Heart right ventricle (tissue), 16 donors: Measurements from ENCODE around the gene ZC3H12C. TPM values are rescaled to one million over a fixed set of nuclear protein-coding genes. Genes with fewer than 3 reads are reported as not detected.

Source experiments
- ATAC-seq, 8 donors: fragments of 200-7000 bp; cut with Tn5 transposase; one replicate each; pipeline ENCODE4 v1.9.1; 2020; ENCODE audit warnings: mild to moderate bottlenecking in 8 of 8, moderate library complexity in 8 of 8, moderate number of reproducible peaks in 1 of 8
- DNase-seq, 2 donors: peaks; one replicate each; pipeline ENCODE4 v3.0.0-alpha.2; 2020
- H3K27ac ChIP-seq, 10 donors: fragments of 200-600 bp; sonication (generic) in 2 of 10; one replicate each; pipeline versions ENCODE4 v1.5.0 to v1.8.0; 2020 to 2022; ENCODE audit warnings: mild to moderate bottlenecking in 3 of 10
- H3K27me3 ChIP-seq, 7 donors: fragments of 200-600 bp; one replicate each; pipeline ENCODE4 v1.8.0; 2021 to 2022; ENCODE audit warnings: mild to moderate bottlenecking in 2 of 7
- H3K36me3 ChIP-seq, 9 donors: fragments of 200-600 bp; sonication (generic) in 1 of 9; one replicate each; pipeline versions ENCODE4 v1.5.0 to v1.8.0; 2020 to 2022; ENCODE audit warnings: mild to moderate bottlenecking in 2 of 9
- H3K4me1 ChIP-seq, 9 donors: fragments of 200-600 bp; sonication (generic) in 1 of 9; one replicate each; pipeline versions ENCODE4 v1.5.0 to v1.8.0; 2020 to 2022; ENCODE audit warnings: mild to moderate bottlenecking in 4 of 9
- H3K4me3 ChIP-seq, 10 donors: fragments of 200-600 bp; sonication (generic) in 2 of 10; one replicate each; pipeline versions ENCODE4 v1.5.0 to v1.8.0; 2020 to 2022; ENCODE audit warnings: mild to moderate bottlenecking in 7 of 10, moderate library complexity in 2 of 10
- H3K9me3 ChIP-seq, 11 donors: fragments of 200-600 bp in 10 of 11; sonication (generic) in 2 of 11; one replicate each; pipeline versions ENCODE4 v1.5.0 to v1.8.0; 2013 to 2022; ENCODE audit warnings: mild to moderate bottlenecking in 2 of 11, control low read depth in 1 of 11, moderate library complexity in 1 of 11
- WGBS, 2 donors: extraction: QIAGEN DNeasy Blood & Tissue Kit; methylation state at CpG; one replicate each; pipeline ENCODE4 v1.1.7; 2013; ENCODE audit warnings: inconsistent platforms in 1 of 2; 5-methylcytosine and 5-hydroxymethylcytosine counted together
- intact Hi-C, 10 donors: fragments of 100-400 bp; cut with DNase I; formaldehyde crosslinking; loops; one replicate each; pipeline versions ENCODE4 v1.11.1 to v1.14.2; 2022
- polyA plus RNA-seq, 2 donors: library from polyadenylated mRNA; stranded (reverse); fragments of 200-250 nt; gene quantifications; one replicate each; pipeline ENCODE4 v1.2.3, GENCODE V29; 2013
- total RNA-seq, 10 donors: library from RNA; stranded (reverse); fragmentation: NEBNext Ultra II Directional in 3 of 10; extraction: Animal tissue kit (Norgen Biotek cat#: 25700) in 3 of 10; gene quantifications; one replicate each; pipeline versions ENCODE4 v1.2.1 to v1.2.4, GENCODE V29; 2021 to 2023
- TF ChIP-seq, protein P1 (sequence below), 9 donors: fragments of 200-600 bp; sonication (generic) in 2 of 9; IDR thresholded peaks; one replicate each; pipeline versions ENCODE4 v1.5.0 to v1.8.0; 2021 to 2022; ENCODE audit warnings: antibody characterized with exemption in 9 of 9, mild to moderate bottlenecking in 5 of 9, moderate library complexity in 1 of 9
- donor health status: Arrhythmogenic right ventricular cardiomyopathy.
- donor health status: ischemic (EF 13 %, LVEDD 7.1; RV severe dilation, severe dysfunction).
- donor health status: healthy with polysubstance abuse.
- donor health status: DM: no; HTN: yes; CAD: no.
- donor health status: DM: no; HTN: no; CAD: no.
- donor health status: ischemic (EF 25% LVEDD 6.9; RV normal size, moderate dysfunction).
- donor health status: ischemic (EF 25% LVEDD 5.7; RV mildly dilated, moderate dysfunction).
- donor health status: healthy.
- donor health status: DM: yes; HTN: yes; CAD: no.
- donor health status: Ischemic cardiomyopathy.
- donor health status: ischemic (EF 35%, LVEDD 5.7; RV mildly dilated, moderate dysfunction).
- donor health status: nonischemic (EF 11% LVEDD 7.7; RV severe dilation, severe dysfunction).
- donor health status: DM: yes; HTN: yes; CAD: no.
- donor health status: PGD.
- donor health status: ischemic (EF 29% LVEDD 5.4; RV normal size, mild dysfunction).
- donor health status: nonischemic (EF 23%, LVEDD 6.1; RV moderate dilation, normal function).

The ZC3H12C gene
- total and polyA plus RNA-seq, 12 donors, result 2.1 to 22.8 (median 20.1) TPM

DNA sequence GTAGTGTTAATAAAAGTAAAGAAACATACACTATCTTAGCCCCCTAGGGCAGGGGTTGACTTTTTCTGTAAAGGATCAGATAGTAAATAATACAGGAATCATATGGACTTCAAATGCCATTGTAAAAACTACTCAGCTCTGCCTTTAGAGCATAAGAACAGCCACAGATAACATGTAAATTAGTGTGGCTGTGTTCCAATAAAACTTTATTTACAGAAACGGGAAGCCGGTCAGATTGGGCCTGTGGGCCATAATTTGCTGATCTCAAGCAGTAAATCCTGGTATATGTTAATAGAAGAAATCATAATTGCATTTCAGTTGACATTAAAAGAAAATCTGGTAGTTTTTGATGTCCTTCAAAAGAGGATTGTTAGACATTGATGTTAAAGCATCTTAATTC, 76.5 kb downstream of the ZC3H12C start:
- H3K27ac ChIP-seq, result no peak overlapping the region
- H3K4me3 ChIP-seq, result no peak overlapping the region
- H3K9me3 ChIP-seq, result no peaks in the 10 kb centered on the region
- TF ChIP-seq, protein P1, sequence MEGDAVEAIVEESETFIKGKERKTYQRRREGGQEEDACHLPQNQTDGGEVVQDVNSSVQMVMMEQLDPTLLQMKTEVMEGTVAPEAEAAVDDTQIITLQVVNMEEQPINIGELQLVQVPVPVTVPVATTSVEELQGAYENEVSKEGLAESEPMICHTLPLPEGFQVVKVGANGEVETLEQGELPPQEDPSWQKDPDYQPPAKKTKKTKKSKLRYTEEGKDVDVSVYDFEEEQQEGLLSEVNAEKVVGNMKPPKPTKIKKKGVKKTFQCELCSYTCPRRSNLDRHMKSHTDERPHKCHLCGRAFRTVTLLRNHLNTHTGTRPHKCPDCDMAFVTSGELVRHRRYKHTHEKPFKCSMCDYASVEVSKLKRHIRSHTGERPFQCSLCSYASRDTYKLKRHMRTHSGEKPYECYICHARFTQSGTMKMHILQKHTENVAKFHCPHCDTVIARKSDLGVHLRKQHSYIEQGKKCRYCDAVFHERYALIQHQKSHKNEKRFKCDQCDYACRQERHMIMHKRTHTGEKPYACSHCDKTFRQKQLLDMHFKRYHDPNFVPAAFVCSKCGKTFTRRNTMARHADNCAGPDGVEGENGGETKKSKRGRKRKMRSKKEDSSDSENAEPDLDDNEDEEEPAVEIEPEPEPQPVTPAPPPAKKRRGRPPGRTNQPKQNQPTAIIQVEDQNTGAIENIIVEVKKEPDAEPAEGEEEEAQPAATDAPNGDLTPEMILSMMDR (IDR thresholded peaks at IDR 0.05), result no peak
- 55 to 63% methylated on average over 2 of the region's 2 CpGs for WGBS, 2 donors
- no peaks in the 10 kb centered on the region for H3K27me3 ChIP-seq
- no peak for ATAC-seq
- DNase-seq, result no peak
- H3K4me1 ChIP-seq, result peaks cover 0 to 11% (median 3%) of the 10 kb centered on the region in 9 donors
- H3K36me3 ChIP-seq, result peaks cover 0 to 26% (median 9%) of the 10 kb centered on the region in 9 donors
- intact Hi-C loops, result loop anchor here in 5 of 10 donors (10.0 kb wide), 1 partner anchor 225 kb away; no protein-coding TSS in a partner anchor

DNA sequence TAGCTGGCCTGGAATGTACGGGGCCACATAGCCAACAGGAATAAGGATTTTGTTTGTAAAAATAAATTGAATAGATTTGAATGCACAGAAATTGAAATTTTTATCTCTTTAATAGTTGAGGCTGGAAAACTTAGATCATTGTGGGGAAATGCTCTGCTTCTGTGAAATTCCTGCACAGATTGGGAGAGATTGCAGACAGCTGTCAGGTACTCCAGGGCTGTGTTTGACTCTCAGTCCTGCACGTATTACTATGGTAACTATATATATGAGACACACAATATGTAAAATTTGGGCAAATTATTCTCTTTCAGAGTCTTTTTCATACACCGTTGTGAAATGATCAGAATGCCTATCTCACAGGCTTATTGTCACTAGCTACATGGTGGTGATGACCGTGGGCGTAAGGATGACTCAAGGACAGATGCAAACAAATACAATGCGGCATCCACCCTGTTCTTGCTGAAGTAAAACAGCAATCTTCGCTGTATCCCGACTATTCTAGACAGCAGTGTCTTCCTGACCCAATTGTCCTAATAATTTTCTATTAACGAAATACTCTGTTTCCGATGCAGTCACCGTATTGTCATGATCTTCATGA, 79.4 kb downstream of the ZC3H12C start:
- peaks cover 0 to 16% (median 8%) of the 10 kb centered on the region in 9 donors for H3K4me1 ChIP-seq
- DNase-seq, result no peak
- H3K27ac ChIP-seq, result no peak overlapping the region
- H3K9me3 ChIP-seq, result no peaks in the 10 kb centered on the region
- intact Hi-C loops, result loop anchor here in 4 of 10 donors (10.0 kb wide), 1 partner anchor 228 kb away; no protein-coding TSS in a partner anchor
- H3K4me3 ChIP-seq, result no peak overlapping the region
- TF ChIP-seq, protein P1 (IDR thresholded peaks at IDR 0.05), result no peak
- H3K36me3 ChIP-seq, result no peaks in the 10 kb centered on the region
- H3K27me3 ChIP-seq, result no peaks in the 10 kb centered on the region
- 87 to 95% methylated on average over 11 of the region's 11 CpGs for WGBS, 2 donors
- ATAC-seq, result no peak

DNA sequence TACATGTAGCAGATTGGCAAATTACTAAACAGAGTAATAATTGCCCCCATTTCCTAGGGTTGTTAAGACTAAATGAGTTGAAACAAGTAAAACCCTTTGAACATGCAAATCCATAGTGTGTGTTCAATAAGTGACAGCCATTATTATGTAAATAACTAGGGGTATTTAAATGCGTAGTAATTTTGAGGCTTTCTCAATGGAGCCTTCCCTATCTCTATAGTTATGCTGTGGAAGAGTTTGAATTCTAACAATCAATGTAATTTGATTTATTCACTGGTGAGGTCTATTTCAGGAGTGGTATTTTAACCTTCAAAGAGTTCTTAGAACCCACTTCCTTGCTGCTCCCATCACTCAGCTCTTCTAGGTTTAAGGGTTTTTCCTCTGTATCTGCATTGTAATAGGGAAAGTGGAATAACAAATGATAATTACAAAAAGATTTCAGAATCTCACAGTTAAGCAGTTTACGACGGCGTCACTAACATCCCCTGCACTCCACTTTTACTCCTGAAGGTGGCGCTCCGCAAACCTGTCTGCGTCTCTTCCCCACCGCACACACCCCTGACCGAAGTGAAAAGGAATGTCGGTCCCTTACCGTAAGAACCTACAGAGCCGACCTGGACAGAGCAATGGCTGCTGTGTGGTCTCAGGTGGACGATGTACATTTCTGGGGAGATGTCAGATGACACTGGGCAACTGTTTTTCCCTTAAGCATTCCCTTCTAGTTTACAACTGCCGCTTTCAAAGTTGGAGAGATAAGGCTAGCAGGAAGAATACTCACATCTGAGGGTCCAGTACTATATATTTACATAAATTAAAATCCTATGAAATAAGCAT, 80.8 kb downstream of the ZC3H12C start:
- TF ChIP-seq, protein P1 (IDR thresholded peaks at IDR 0.05), result peak; percentile 55 to 85 (median 78)
- H3K4me1 ChIP-seq, result peaks cover 0 to 16% (median 8%) of the 10 kb centered on the region in 9 donors
- H3K9me3 ChIP-seq, result no peaks in the 10 kb centered on the region
- no peaks in the 10 kb centered on the region for H3K27me3 ChIP-seq
- peak overlapping the region in 6 of 10 donors; percentile 15 to 39 (median 34) for H3K4me3 ChIP-seq
- H3K36me3 ChIP-seq, result no peaks in the 10 kb centered on the region
- ATAC-seq, result peak; percentile 31 to 86 (median 78)
- DNase-seq, result peak; percentile 52 to 57
- H3K27ac ChIP-seq, result no peak overlapping the region
- 11 to 12% methylated on average over 14 of the region's 14 CpGs for whole genome bisulfite sequencing, 2 donors
- intact Hi-C loops, result loop anchor here in 4 of 10 donors (10.0 kb wide), 1 partner anchor 229 kb away; no protein-coding TSS in a partner anchor

DNA sequence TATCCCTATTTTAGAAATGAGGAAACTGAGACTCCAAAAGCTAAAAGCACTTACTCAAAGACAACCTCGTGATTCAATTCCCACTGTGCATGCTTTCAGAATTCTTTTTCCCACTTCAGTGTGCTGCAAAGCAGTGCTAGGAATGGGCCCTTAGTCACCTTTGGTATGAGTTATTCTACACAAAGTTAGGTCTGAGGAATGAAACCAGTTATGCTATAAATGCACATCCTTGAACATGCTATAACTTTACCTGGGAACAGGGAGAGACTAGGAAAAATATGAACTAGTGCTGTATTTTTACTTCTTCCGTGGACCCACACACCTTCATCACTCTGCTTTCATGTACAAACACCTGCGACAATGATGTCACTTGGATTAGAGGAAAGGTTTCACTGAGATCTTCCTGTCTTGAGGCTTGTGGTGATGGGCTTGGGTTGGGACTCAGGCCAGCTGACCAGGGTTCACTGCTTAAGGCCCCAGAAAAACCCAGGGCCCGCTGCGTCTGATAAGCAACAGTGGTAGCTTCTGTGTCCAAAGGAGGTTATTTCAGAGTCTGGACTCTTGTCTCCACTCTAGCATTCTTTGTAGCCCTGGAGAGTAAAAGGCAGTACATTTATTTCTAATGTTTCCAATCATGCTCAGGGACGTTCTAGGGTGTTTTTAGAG, 81.6 kb downstream of the ZC3H12C start:
- Histone ChIP-seq H3K4me1 (peaks cover 0 to 16% (median 8%) of the 10 kb centered on the region in 9 donors), H3K36me3 (no peaks in the 10 kb centered on the region), H3K9me3 (no peaks in the 10 kb centered on the region), H3K27me3 (no peaks in the 10 kb centered on the region), H3K27ac (no peak overlapping the region), H3K4me3 (peak overlapping the region in 4 of 10 donors; percentile 30 to 39 (median 36))
- DNase-seq (no peak), ATAC-seq (peak in 1 of 8 donors; percentile 23)
- TF ChIP-seq, protein P1 (IDR thresholded peaks at IDR 0.05), result no peak
- 79 to 83% methylated on average over 6 of the region's 6 CpGs for WGBS, 2 donors
- intact Hi-C loops, result loop anchor here in 4 of 10 donors (10.0 kb wide), 1 partner anchor 230 kb away; no protein-coding TSS in a partner anchor
